SK-N-SH (cell line): Measurements from ENCODE around the gene APEX2.

Source experiments
- CHD2 ChIP-seq: fragments of 150-350 bp; IDR thresholded peaks from 2 replicates; pipeline ENCODE4 v1.6.1; 2018; ENCODE audit warnings: low read length; ENCODE audit not compliant: partially characterized antibody
- GABPA ChIP-seq: IDR thresholded peaks from 2 replicates; pipeline ENCODE4 v1.4.0; 2012; ENCODE audit warnings: low read depth, mild to moderate bottlenecking
- GATA2 ChIP-seq: sonication (generic); formaldehyde crosslinking; IDR thresholded peaks from 2 replicates; pipeline ENCODE4 v1.5.0; 2020; ENCODE audit warnings: mild to moderate bottlenecking, missing genetic modification reagents
- MXI1 ChIP-seq: IDR thresholded peaks from 2 replicates; pipeline ENCODE4 v1.6.1; 2012; ENCODE audit warnings: mild to moderate bottlenecking, low read depth, low read length, improper control_type of control experiment
- NRF1 ChIP-seq: IDR thresholded peaks from 2 replicates; pipeline ENCODE4 v1.6.1; 2012; ENCODE audit warnings: low read depth, mild to moderate bottlenecking, low read length
- POLR2AphosphoS5 ChIP-seq: IDR thresholded peaks from 2 replicates; pipeline ENCODE4 v1.6.1; 2012; ENCODE audit warnings: low read depth, low read length
- RAD21 ChIP-seq: IDR thresholded peaks from 2 replicates; pipeline ENCODE4 v1.6.1; 2012; ENCODE audit warnings: mild to moderate bottlenecking, low read length
- RCOR1 ChIP-seq: fragments of 150-350 bp; IDR thresholded peaks from 2 replicates; pipeline ENCODE4 v1.6.1; 2017; ENCODE audit warnings: antibody characterized with exemption, low read length
- TCF12 ChIP-seq: IDR thresholded peaks from 2 replicates; pipeline ENCODE4 v1.4.0; 2012
- TF ChIP-seq, protein P1 (sequence below): fragments of 200-600 bp; sonication (generic); IDR thresholded peaks from 2 replicates; pipeline ENCODE4 v1.6.1; 2017; ENCODE audit warnings: antibody characterized with exemption, mild to moderate bottlenecking, moderate library complexity
- TF ChIP-seq, protein P2 (sequence below): IDR thresholded peaks from 2 replicates; pipeline ENCODE4 v1.6.1; 2012; ENCODE audit warnings: mild to moderate bottlenecking, low read depth, low read length, moderate library complexity
- TF ChIP-seq, protein P3 (sequence below): fragments of 150-350 bp; IDR thresholded peaks from 2 replicates; pipeline ENCODE4 v1.6.1; 2017; ENCODE audit warnings: antibody characterized with exemption, low read length, low read depth, borderline replicate concordance
- TF ChIP-seq, protein P4 (sequence below): IDR thresholded peaks from 2 replicates; pipeline ENCODE4 v1.4.0; 2012; ENCODE audit warnings: low read depth, borderline replicate concordance

DNA sequence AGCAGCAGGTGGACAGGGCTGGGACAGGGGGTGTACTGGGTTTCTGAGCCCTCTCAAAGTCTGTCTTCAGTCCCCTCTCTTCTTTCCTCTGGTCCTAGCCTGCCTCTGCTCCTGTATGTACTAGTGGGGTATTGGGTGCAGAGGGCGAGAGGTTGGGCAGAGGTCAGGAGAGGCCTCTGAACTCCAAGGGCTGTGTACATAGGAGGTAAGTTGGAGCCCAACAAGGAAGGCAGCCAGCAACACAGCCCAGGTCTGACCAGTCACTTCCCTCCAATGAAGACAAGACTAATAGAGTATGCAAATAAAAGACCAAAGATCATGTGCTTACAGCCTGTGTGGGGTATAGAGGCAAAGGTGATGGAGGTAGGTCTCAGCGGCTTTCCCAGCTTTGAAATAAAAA is 6.1 kb upstream of the APEX2 start, which contains the start of gene PFKFB1:
- no peak for TF ChIP-seq TCF12
- TF ChIP-seq, protein P1, sequence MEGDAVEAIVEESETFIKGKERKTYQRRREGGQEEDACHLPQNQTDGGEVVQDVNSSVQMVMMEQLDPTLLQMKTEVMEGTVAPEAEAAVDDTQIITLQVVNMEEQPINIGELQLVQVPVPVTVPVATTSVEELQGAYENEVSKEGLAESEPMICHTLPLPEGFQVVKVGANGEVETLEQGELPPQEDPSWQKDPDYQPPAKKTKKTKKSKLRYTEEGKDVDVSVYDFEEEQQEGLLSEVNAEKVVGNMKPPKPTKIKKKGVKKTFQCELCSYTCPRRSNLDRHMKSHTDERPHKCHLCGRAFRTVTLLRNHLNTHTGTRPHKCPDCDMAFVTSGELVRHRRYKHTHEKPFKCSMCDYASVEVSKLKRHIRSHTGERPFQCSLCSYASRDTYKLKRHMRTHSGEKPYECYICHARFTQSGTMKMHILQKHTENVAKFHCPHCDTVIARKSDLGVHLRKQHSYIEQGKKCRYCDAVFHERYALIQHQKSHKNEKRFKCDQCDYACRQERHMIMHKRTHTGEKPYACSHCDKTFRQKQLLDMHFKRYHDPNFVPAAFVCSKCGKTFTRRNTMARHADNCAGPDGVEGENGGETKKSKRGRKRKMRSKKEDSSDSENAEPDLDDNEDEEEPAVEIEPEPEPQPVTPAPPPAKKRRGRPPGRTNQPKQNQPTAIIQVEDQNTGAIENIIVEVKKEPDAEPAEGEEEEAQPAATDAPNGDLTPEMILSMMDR: no peak
- TF ChIP-seq, protein P2, sequence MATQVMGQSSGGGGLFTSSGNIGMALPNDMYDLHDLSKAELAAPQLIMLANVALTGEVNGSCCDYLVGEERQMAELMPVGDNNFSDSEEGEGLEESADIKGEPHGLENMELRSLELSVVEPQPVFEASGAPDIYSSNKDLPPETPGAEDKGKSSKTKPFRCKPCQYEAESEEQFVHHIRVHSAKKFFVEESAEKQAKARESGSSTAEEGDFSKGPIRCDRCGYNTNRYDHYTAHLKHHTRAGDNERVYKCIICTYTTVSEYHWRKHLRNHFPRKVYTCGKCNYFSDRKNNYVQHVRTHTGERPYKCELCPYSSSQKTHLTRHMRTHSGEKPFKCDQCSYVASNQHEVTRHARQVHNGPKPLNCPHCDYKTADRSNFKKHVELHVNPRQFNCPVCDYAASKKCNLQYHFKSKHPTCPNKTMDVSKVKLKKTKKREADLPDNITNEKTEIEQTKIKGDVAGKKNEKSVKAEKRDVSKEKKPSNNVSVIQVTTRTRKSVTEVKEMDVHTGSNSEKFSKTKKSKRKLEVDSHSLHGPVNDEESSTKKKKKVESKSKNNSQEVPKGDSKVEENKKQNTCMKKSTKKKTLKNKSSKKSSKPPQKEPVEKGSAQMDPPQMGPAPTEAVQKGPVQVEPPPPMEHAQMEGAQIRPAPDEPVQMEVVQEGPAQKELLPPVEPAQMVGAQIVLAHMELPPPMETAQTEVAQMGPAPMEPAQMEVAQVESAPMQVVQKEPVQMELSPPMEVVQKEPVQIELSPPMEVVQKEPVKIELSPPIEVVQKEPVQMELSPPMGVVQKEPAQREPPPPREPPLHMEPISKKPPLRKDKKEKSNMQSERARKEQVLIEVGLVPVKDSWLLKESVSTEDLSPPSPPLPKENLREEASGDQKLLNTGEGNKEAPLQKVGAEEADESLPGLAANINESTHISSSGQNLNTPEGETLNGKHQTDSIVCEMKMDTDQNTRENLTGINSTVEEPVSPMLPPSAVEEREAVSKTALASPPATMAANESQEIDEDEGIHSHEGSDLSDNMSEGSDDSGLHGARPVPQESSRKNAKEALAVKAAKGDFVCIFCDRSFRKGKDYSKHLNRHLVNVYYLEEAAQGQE: no peak
- TF ChIP-seq, protein P3, sequence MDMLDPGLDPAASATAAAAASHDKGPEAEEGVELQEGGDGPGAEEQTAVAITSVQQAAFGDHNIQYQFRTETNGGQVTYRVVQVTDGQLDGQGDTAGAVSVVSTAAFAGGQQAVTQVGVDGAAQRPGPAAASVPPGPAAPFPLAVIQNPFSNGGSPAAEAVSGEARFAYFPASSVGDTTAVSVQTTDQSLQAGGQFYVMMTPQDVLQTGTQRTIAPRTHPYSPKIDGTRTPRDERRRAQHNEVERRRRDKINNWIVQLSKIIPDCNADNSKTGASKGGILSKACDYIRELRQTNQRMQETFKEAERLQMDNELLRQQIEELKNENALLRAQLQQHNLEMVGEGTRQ: no peak
- no peak for TF ChIP-seq POLR2AphosphoS5
- no peak for TF ChIP-seq NRF1
- TF ChIP-seq CHD2: no peak
- TF ChIP-seq MXI1: no peak
- TF ChIP-seq, protein P4, sequence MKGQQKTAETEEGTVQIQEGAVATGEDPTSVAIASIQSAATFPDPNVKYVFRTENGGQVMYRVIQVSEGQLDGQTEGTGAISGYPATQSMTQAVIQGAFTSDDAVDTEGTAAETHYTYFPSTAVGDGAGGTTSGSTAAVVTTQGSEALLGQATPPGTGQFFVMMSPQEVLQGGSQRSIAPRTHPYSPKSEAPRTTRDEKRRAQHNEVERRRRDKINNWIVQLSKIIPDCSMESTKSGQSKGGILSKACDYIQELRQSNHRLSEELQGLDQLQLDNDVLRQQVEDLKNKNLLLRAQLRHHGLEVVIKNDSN: no peak
- TF ChIP-seq RCOR1: no peak
- no peak for TF ChIP-seq GATA2 (CRISPR knock-in tag)
- no peak for TF ChIP-seq RAD21
- TF ChIP-seq GABPA: no peak
